ENCODE results near the gene ZNF33A.

DNA sequence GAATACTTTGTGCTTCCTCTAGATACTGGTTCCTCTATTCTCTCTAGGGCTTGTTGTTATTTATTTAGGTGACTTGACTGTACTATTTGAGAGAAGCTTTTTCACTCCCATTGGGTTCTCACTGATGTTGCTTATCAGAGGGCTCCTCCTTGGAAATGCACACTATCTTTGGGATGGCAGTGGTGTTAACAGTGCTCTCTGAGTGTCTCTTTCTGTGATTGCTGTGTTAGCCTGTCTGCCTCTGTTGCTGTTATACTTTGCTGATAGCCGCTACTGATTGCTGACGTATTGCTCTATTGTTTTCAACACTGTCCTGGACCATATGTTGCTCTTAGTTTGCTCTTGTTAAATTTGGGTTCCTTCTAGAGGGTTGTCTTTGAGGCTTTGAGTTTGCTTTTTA, 34.7 kb downstream of the ZNF33A start:
- TF ChIP-seq, protein P1, sequence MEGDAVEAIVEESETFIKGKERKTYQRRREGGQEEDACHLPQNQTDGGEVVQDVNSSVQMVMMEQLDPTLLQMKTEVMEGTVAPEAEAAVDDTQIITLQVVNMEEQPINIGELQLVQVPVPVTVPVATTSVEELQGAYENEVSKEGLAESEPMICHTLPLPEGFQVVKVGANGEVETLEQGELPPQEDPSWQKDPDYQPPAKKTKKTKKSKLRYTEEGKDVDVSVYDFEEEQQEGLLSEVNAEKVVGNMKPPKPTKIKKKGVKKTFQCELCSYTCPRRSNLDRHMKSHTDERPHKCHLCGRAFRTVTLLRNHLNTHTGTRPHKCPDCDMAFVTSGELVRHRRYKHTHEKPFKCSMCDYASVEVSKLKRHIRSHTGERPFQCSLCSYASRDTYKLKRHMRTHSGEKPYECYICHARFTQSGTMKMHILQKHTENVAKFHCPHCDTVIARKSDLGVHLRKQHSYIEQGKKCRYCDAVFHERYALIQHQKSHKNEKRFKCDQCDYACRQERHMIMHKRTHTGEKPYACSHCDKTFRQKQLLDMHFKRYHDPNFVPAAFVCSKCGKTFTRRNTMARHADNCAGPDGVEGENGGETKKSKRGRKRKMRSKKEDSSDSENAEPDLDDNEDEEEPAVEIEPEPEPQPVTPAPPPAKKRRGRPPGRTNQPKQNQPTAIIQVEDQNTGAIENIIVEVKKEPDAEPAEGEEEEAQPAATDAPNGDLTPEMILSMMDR (conservative IDR thresholded peaks at IDR 0.05; ENCODE audit: low read depth, low read length): no peak
- TF ChIP-seq RAD21 (IDR thresholded peaks at IDR 0.05; ENCODE audit: low read length) (no peak), POLR2A (IDR thresholded peaks at IDR 0.05; ENCODE audit: low read depth, low read length) (no peak), RFX5 (IDR thresholded peaks at IDR 0.05; ENCODE audit: low read depth, low read length) (no peak), FOS (IDR thresholded peaks at IDR 0.05; ENCODE audit: low read depth, low read length) (no peak), CEBPB (IDR thresholded peaks at IDR 0.05; ENCODE audit: low read depth, low read length) (no peak), MXI1 (IDR thresholded peaks at IDR 0.05; ENCODE audit: borderline replicate concordance, low read depth, low read length) (no peak), MAFK (IDR thresholded peaks at IDR 0.05; ENCODE audit: low read depth, low read length) (no peak), SMC3 (IDR thresholded peaks at IDR 0.05; ENCODE audit: low read depth, low read length) (no peak), MAZ (IDR thresholded peaks at IDR 0.05; ENCODE audit: borderline replicate concordance, low read depth, low read length) (no peak)
- TF ChIP-seq, protein P2, sequence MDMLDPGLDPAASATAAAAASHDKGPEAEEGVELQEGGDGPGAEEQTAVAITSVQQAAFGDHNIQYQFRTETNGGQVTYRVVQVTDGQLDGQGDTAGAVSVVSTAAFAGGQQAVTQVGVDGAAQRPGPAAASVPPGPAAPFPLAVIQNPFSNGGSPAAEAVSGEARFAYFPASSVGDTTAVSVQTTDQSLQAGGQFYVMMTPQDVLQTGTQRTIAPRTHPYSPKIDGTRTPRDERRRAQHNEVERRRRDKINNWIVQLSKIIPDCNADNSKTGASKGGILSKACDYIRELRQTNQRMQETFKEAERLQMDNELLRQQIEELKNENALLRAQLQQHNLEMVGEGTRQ (IDR thresholded peaks at IDR 0.05; ENCODE audit: low read depth, low read length): no peak

Data from IMR-90 (cell line).